HG03135 (cell line): ENCODE data around the gene GJB6.
A peak's percentile ranks its signal among the peaks of the same experiment; 100 is the strongest.
"Not testable (repeated sequence)": the region's sequence is repeated elsewhere in the genome, so short reads cannot be mapped to it uniquely, and the experiment has no call there.

ENCODE experiments used
- ATAC-seq: cut with Tn5 transposase; IDR thresholded peaks from one replicate; pipeline ENCODE4 v1.9.1; 2021; ENCODE audit warnings: mild to moderate bottlenecking, moderate library complexity; ENCODE audit not compliant: unreplicated experiment

The GJB6 gene

GRCh38 chr13:20231839-20232555, at the start of gene GJB6:
TSS of gene GJB6 (minus strand) at chr13:20232319. CDS start at chr13:20223480, 8,839 bp downstream.
- no peak for ATAC-seq

- not testable (repeated sequence) for ATAC-seq
Observed at GRCh38 chr13:20276901-20277300, 44.8 kb upstream of the GJB6 start.

GRCh38 chr13:20274466-20274865, 42.3 kb upstream of the GJB6 start:
- no peak for ATAC-seq

GRCh38 chr13:20272588-20273171, 40.6 kb upstream of the GJB6 start:
- ATAC-seq = no peak

- ATAC-seq = no peak
Observed at GRCh38 chr13:20272104-20272503, 40.0 kb upstream of the GJB6 start.

- ATAC-seq = no peak
Observed at GRCh38 chr13:20271441-20271840, 39.3 kb upstream of the GJB6 start.

- ATAC-seq = no peak
Observed at GRCh38 chr13:20270163-20270865, 38.2 kb upstream of the GJB6 start.

- peak; percentile 99 for ATAC-seq
Observed at GRCh38 chr13:20264271-20265018, 32.3 kb upstream of the GJB6 start.

- ATAC-seq = no peak
Observed at GRCh38 chr13:20263393-20264044, 31.4 kb upstream of the GJB6 start.

- ATAC-seq = no peak
Observed at GRCh38 chr13:20258963-20259288, 26.8 kb upstream of the GJB6 start.

GRCh38 chr13:20258208-20258962, 26.3 kb upstream of the GJB6 start:
- ATAC-seq = no peak

- ATAC-seq = no peak
Observed at GRCh38 chr13:20254076-20254475, 22.0 kb upstream of the GJB6 start.

GRCh38 chr13:20249913-20250312, 17.8 kb upstream of the GJB6 start:
- ATAC-seq = no peak

GRCh38 chr13:20247963-20248362, 15.8 kb upstream of the GJB6 start:
- no peak for ATAC-seq

GRCh38 chr13:20247403-20247802, 15.3 kb upstream of the GJB6 start:
- ATAC-seq = no peak

- ATAC-seq = no peak
Observed at GRCh38 chr13:20241593-20241992, 9.5 kb upstream of the GJB6 start.

- no peak for ATAC-seq
Observed at GRCh38 chr13:20239748-20240147, 7.6 kb upstream of the GJB6 start.

- ATAC-seq = no peak
Observed at GRCh38 chr13:20232556-20233277, 598 bp upstream of the GJB6 start.
